Measurements from ENCODE around the gene STXBP6.
A peak's percentile ranks its signal among the peaks of the same experiment; 100 is the strongest.
"Not testable (repeated sequence)": the region's sequence is repeated elsewhere in the genome, so short reads cannot be mapped to it uniquely, and the experiment has no call there.

STXBP6 gene

DNA sequence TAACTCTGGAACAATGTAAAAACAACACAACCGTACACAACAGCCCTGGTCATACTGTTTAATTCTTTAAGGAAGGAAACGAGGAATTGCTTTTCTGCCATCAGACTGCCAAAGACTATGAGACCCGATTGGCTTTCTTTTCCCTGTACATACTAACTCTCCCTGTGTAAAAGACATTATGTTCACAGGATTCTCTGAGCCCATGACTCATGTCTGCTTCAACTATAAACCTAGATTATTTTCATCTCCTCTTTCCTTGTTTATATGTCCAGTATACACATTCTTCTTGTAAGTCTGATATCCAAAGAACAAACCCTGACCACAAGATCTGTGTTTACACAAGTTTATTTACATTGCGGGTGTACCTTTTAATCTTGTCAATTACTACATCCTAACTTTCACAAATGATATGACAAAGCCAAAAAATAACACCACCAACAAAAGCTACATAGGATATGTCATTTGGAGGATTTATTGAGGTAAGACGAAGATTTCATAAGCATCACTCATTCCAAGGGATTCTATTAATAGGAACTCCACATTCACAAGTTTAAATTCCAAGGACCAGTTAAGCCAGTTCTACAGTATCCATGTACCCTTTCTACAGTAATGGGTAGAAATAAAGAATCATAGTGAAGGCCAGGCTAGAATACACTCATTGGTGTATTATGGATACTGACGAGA lies 67.3 kb downstream of the STXBP6 start:
- no peak for DNase-seq

GRCh38 chr14:24979725-24980239 lies 70.2 kb downstream of the STXBP6 start:
- no peak for DNase-seq

GRCh38 chr14:24978862-24979724 lies 70.9 kb downstream of the STXBP6 start:
- DNase-seq, result no peak

DNA sequence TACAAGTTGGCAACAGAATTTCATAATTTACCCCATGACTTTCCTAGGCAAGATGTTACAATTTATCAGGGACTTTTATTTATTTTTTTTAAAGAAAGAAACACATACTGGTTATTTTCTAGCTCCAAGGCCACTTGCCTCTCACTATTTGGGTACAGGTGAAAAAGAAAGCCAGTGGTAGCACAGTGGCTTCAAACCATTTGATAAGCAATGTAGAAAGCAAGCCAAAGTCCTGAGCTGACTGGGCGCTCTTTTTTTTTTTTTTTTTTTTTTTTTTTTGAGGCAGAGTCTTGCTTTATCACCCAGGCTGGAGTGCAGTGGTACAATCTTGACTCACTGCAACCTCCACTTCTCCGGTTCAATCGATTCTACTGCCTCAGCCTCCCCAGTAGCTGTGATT lies 73.3 kb downstream of the STXBP6 start:
- no peak for DNase-seq

DNA sequence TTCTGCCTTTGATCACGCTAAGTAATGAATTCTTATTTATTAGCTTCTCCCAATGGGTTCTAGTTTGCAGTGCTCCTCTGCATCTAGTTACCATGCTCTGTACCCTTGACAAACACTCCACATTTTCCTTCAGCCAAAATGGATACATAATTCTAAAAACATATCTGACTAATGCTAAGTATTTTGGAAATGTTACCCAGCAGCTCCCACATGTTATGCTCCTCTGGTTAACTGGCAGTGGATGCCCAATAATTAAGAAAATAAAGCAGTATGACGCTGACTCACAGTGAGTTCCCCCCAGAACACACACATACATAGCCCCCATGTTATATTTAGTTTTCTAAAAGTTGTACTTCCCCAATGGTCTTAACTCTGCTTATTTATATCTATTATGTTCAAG lies 74.6 kb downstream of the STXBP6 start:
- no peak for DNase-seq

- no peak for DNase-seq
Observed at GRCh38 chr14:24974591-24975374, 75.2 kb downstream of the STXBP6 start.

GRCh38 chr14:24972844-24973243 lies 77.1 kb downstream of the STXBP6 start:
- no peak for DNase-seq

- DNase-seq, result peak; percentile 78
Observed at GRCh38 chr14:24971255-24971654, 78.7 kb downstream of the STXBP6 start.

GRCh38 chr14:24966579-24966964 lies 83.4 kb downstream of the STXBP6 start:
- peak; percentile 12 for DNase-seq

DNA sequence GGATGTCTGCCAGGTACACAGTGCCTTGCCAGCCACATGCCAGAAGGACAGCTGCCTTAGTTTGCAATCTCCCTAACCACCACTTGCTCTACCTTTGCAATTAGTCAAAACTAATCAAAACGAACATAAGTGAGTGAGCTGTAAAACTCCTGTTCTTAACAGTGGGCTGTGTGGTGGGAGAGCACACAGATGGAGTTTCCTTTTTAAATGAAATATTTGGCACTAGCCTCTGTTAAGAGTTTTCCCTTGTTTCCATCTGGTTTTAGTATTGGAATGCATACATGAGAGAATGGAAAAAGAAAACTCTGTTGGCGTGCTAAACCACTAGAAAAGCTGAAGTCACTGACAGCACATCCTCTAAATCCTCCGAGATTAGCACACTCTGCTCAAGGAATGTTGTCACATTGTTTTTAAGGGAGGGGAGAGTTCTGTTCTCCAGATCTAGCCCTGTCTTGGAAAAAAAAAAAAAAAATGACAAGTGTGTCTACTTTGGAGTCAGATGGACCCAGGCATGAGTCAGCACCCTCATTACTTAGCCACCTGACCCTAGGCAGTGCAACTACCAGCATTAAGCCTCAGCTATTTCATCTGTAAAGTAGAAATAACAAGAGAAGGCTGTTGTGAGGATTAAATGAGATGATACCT lies 83.9 kb downstream of the STXBP6 start:
- peak; percentile 97 for DNase-seq

- DNase-seq, result no peak
Observed at GRCh38 chr14:24965578-24965933, 84.4 kb downstream of the STXBP6 start.

DNA sequence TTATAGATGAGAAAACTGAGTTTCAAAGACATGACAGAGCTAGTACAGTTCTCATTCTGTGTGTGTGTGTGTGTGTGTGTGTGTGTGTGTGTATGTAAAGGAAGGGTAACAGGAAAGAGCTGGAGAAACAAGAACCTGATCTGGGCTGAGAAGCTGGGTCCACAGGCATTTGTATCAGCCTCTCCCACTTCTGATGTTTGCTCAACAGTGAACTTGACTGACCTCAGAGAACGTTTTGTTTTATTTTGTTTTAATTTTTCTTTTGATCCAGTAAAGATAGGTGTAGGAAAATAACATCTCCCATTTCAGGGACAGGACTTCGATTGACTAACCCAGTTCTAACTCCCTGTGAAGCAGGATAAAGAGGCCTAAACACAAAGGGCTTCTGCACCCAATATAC lies 85.4 kb downstream of the STXBP6 start:
- no peak for DNase-seq

DNA sequence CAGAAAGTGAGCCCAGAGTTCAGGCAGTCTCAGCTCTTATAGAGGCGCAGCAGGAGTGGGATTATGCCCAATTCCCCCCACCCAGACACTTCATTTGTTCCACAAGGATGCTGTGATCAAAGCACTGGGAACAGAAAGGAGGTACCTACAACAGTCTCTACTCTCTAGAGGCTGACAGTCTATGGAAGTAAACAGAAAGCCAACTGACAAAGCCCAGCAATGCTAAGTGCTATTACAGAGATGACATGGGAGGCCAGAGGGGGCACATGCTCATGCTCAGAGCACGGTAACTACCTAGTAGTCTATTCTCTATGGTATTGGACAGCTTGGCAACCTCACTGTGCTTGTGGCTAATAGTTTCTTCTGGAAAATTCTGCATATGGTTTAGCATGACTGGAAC lies 85.9 kb downstream of the STXBP6 start:
- DNase-seq, result no peak

- not testable (repeated sequence) for DNase-seq
Observed at GRCh38 chr14:24962118-24962517, 87.8 kb downstream of the STXBP6 start.

DNA sequence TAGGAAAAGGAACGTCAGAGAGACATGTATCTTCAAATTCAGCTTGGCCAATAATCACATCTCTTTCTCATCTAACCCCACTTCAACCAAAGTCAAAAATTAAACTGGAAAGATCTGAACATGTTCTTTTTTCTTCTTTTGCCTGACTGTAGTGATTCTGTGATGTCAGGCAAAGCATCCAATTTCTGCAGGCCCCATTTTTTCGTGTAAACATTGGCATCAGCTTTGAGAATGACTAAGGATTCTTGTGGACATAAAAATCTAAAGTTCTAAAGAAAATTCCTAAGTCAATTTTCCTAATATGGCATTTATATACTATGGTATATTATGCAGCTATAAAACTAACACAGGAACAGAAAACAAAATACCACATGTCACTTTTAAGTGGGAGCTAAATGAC lies 89.1 kb downstream of the STXBP6 start:
- DNase-seq, result peak; percentile 66

GRCh38 chr14:24959791-24960331 lies 90.1 kb downstream of the STXBP6 start:
- no peak for DNase-seq

- peak; percentile 31 for DNase-seq
Observed at GRCh38 chr14:24958271-24958670, 91.7 kb downstream of the STXBP6 start.

- no peak for DNase-seq
Observed at GRCh38 chr14:24957814-24958213, 92.1 kb downstream of the STXBP6 start.

- no peak for DNase-seq
Observed at GRCh38 chr14:24956104-24956503, 93.8 kb downstream of the STXBP6 start.

- DNase-seq, result no peak
Observed at GRCh38 chr14:24954700-24955037, 95.3 kb downstream of the STXBP6 start.

DNA sequence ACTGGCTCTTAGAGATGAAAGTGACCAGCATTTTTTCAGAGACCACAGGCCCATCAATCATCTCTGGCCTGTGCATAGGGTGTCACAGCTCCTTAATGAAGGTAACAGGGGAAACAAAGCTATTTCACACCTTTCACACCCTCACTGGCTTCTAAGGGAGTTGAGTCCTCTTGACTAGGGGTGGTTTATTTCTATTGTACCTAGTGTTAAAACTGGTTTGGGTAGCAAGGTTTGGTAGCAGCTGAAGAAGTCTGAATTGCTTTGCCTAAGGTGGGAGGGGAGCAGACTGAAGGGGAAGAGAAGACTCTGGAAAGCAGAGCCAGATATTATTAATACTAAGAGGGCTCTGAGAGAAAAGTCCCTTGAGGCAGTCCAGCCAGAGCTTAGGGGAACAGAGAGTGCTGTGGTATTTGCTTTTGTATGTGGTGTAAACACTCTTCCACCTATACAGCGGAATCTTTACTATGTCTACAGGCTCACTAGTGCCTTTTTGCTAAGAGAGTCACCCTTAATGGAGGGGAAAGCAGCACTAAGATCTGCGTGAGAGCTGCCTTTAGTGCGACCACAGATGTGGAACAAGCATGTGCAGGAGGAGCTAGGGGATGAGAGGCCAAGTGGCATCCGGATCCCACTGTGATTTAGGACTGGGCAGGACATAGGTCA lies 95.8 kb downstream of the STXBP6 start:
- no peak for DNase-seq

Measured in fibroblast of skin of scalp (primary cell).